HepG2 (cell line): ENCODE measurements around the gene DCAKD. TPM values are rescaled to one million over a fixed set of nuclear protein-coding genes. Genes with fewer than 3 reads are reported as not detected.

Source experiments
- ATAC-seq: fragments of 200-7000 bp; cut with Tn5 transposase; 3 replicates; pipeline ENCODE4 v1.9.1; 2020; ENCODE audit warnings: mild to moderate bottlenecking, moderate library complexity
- BruUV-seq: library from RNA; stranded (reverse); fragments of 400-500 nt; replicated peaks from 2 replicates; lab custom pipeline; 2021; lab: Mats Ljungman, UMichigan
- CTCF ChIA-PET: fragments of 300-600 bp; formaldehyde crosslinking; extraction: SDS; loops from one replicate; lab custom pipeline; 2021; ENCODE audit warnings: low total read pairs, inconsistent platforms, low intra/inter-chr PET ratio; lab: Yijun Ruan, JAX
- POLR2A ChIA-PET: fragments of 350-600 bp; sonication (Branson Sonifier 250); formaldehyde crosslinking; loops from one replicate; lab custom pipeline; 2020; ENCODE audit warnings: antibody characterized with exemption, inconsistent platforms; lab: Yijun Ruan, JAX
- DNase-seq: peaks from one replicate; pipeline ENCODE4 v3.0.0-alpha.2; 2015; ENCODE audit warnings: low spot score
- FAIRE-seq: peaks from 3 replicates; lab custom pipeline; 2011; peaks lifted over from hg19 to GRCh38; lab: Jason Lieb, UNC
- H2AFZ ChIP-seq: one replicate; pipeline ENCODE4 v1.6.1; 2011; ENCODE audit warnings: low read length, inconsistent platforms
- H3K27ac ChIP-seq: fragments of 300-600 bp; 3 replicates; pipeline ENCODE4 v1.8.0; 2011; ENCODE audit warnings: mixed run types, mild to moderate bottlenecking, mixed read lengths, low read length, inconsistent platforms; ENCODE audit not compliant: insufficient read depth; ENCODE audit errors: extremely low read length
- H3K27me3 ChIP-seq, 2 experiments: fragments of 200-600 bp in 1 of 2; 2 replicates in 1 of 2; 3 replicates in 1 of 2; pipeline versions ENCODE4 v1.6.0 to v1.8.0; 2011; ENCODE audit warnings: low read length in 2 of 2, mild to moderate bottlenecking in 2 of 2, moderate library complexity in 2 of 2, inconsistent platforms in 1 of 2; ENCODE audit not compliant: insufficient read depth in 2 of 2, control insufficient read depth in 1 of 2
- H3K36me3 ChIP-seq, 2 experiments: fragments of 200-600 bp in 1 of 2; replicated peaks in 1 of 2; 2 replicates in 1 of 2; 3 replicates in 1 of 2; pipeline versions ENCODE4 v1.5.1 to v1.8.0; 2011; ENCODE audit warnings: low read length in 2 of 2, inconsistent platforms in 1 of 2; ENCODE audit not compliant: insufficient read depth in 2 of 2, control insufficient read depth in 1 of 2
- H3K4me1 ChIP-seq: 2 replicates; pipeline ENCODE4 v1.5.1; 2012; ENCODE audit warnings: low read length, inconsistent platforms; ENCODE audit not compliant: insufficient read depth
- H3K4me2 ChIP-seq: 2 replicates; pipeline ENCODE4 v1.6.0; 2011; ENCODE audit warnings: low read depth, low read length, inconsistent platforms
- H3K4me3 ChIP-seq, 3 experiments: fragments of 200-600 bp in 1 of 3; sonication (generic), shearing (Covaris generic) in 1 of 3; replicated peaks in 1 of 3; 2 replicates each; pipeline ENCODE4 v1.5.1; 2011 to 2016; ENCODE audit warnings: low read length in 3 of 3, inconsistent platforms in 2 of 3, low read depth in 2 of 3, mild to moderate bottlenecking in 2 of 3, control low read depth in 1 of 3, mixed read lengths in 1 of 3; ENCODE audit not compliant: insufficient read depth in 1 of 3
- H3K79me2 ChIP-seq: one replicate; pipeline ENCODE4 v1.6.1; 2011; ENCODE audit warnings: low read length, inconsistent platforms; ENCODE audit not compliant: insufficient read depth
- H3K9ac ChIP-seq: 2 replicates; pipeline ENCODE4 v1.6.0; 2011; ENCODE audit warnings: mild to moderate bottlenecking, low read depth, low read length, inconsistent platforms; ENCODE audit not compliant: insufficient read depth
- H3K9me3 ChIP-seq: 2 replicates; pipeline ENCODE4 v1.5.1; 2012; ENCODE audit warnings: mild to moderate bottlenecking, low read length
- H4K20me1 ChIP-seq: 2 replicates; pipeline ENCODE4 v1.6.0; 2011; ENCODE audit warnings: inconsistent platforms, mild to moderate bottlenecking, low read length, moderate library complexity; ENCODE audit not compliant: insufficient read depth
- CBX2 ChIP-seq, 2 experiments: fragments of 200-600 bp in 1 of 2; sonication (generic); formaldehyde crosslinking in 1 of 2; IDR thresholded peaks; 2 replicates each; pipeline versions ENCODE4 v1.7.0 to v1.8.1; 2018 to 2022; ENCODE audit warnings: low read depth in 2 of 2, low read length in 1 of 2, mild to moderate bottlenecking in 1 of 2, missing genetic modification reagents in 1 of 2
- FOXP1 ChIP-seq, 2 experiments: fragments of 450-650 bp in 1 of 2; IDR thresholded peaks; 2 replicates each; pipeline ENCODE4 v1.6.1; 2017 to 2018; ENCODE audit warnings: antibody characterized with exemption in 1 of 2
- PCBP1 ChIP-seq: fragments of 200-400 bp; formaldehyde crosslinking; IDR thresholded peaks from 2 replicates; pipeline ENCODE4 v1.6.1; 2017; ENCODE audit warnings: mild to moderate bottlenecking, low read depth, low read length, borderline replicate concordance
- SP1 ChIP-seq, 2 experiments: fragments of 450-650 bp in 1 of 2; sonication (generic) in 1 of 2; formaldehyde crosslinking in 1 of 2; IDR thresholded peaks; 2 replicates each; pipeline versions ENCODE4 v1.4.0 to v1.6.1; 2016 to 2020; ENCODE audit warnings: missing genetic modification reagents in 1 of 2
- ZNF678 ChIP-seq: sonication (generic); formaldehyde crosslinking; IDR thresholded peaks from 2 replicates; pipeline ENCODE4 v1.4.0; 2020; ENCODE audit warnings: mild to moderate bottlenecking, missing genetic modification reagents
- WGBS: methylation state at CpG from one replicate; pipeline ENCODE4 v1.1.6; 2017; ENCODE audit warnings: low lambda C conversion rate; 5-methylcytosine and 5-hydroxymethylcytosine counted together
- in situ Hi-C: cut with HindIII; loops from 2 replicates; pipeline ENCODE4 v1.10.0; 2017; ENCODE audit warnings: low pct_unique_long_range_greater_than_20kb; ENCODE audit not compliant: extremely low pct_ligation_motif_present
- intact Hi-C: fragments of 100-400 bp; cut with micrococcal nuclease; formaldehyde crosslinking; loops from one replicate; pipeline ENCODE4 v1.10.0; 2022; ENCODE audit not compliant: unreplicated experiment
- polyA plus RNA-seq, 8 experiments: library from polyadenylated mRNA; depleted of rRNA in 3 of 8; stranded (reverse) in 7 of 8; unstranded in 1 of 8; fragments of >200 nt; fragmentation: Illumina TruSeq in 4 of 8; extraction: Trizol in 4 of 8; gene quantifications; 2 replicates each; pipeline versions ENCODE4 v1.2.1 to v1.2.3, GENCODE V29; 2011 to 2016; ENCODE audit warnings: low read depth in 4 of 8, missing spikeins in 1 of 8, mixed read lengths in 1 of 8; ENCODE audit not compliant: insufficient read depth in 1 of 8
- total RNA-seq, 5 experiments: library from RNA; depleted of rRNA; stranded (reverse); fragments of >200 nt; fragmentation: Illumina TruSeq; extraction: Trizol; gene quantifications; 2 replicates each; pipeline ENCODE4 v1.2.3, GENCODE V29; 2016; ENCODE audit warnings: low read depth in 1 of 5
- TF ChIP-seq, protein P1 (sequence below): sonication (generic); formaldehyde crosslinking; IDR thresholded peaks from 2 replicates; pipeline ENCODE4 v1.4.0; 2020; ENCODE audit warnings: missing genetic modification reagents, borderline replicate concordance

Gene DCAKD
- total and polyA plus RNA-seq, 2 of the 13 experiments (the other 11 are each of a cell fraction or from before 2014, with no cell fraction given): 25.9 to 29.2 TPM

DNA sequence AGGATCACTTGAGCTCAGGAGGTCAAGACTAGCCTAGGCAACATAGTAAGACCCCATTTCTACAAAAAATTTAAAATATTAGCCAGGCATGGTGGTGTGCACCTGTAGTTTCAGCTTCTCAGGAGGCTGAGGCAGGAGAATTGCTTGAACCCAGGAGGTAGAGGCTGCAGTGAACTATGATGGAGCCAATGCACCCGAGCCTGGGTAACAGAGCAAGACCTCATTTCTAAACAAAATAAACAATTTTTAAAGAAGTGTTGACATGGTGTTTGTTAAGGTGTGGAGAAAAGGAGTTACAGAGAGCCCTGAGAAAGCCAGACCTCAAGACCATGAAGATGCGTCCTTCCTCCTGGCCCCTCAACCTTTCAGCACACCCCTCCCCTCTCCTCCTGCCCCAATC is 45.7 kb downstream of the DCAKD start (continued):
- TF ChIP-seq, protein P1, sequence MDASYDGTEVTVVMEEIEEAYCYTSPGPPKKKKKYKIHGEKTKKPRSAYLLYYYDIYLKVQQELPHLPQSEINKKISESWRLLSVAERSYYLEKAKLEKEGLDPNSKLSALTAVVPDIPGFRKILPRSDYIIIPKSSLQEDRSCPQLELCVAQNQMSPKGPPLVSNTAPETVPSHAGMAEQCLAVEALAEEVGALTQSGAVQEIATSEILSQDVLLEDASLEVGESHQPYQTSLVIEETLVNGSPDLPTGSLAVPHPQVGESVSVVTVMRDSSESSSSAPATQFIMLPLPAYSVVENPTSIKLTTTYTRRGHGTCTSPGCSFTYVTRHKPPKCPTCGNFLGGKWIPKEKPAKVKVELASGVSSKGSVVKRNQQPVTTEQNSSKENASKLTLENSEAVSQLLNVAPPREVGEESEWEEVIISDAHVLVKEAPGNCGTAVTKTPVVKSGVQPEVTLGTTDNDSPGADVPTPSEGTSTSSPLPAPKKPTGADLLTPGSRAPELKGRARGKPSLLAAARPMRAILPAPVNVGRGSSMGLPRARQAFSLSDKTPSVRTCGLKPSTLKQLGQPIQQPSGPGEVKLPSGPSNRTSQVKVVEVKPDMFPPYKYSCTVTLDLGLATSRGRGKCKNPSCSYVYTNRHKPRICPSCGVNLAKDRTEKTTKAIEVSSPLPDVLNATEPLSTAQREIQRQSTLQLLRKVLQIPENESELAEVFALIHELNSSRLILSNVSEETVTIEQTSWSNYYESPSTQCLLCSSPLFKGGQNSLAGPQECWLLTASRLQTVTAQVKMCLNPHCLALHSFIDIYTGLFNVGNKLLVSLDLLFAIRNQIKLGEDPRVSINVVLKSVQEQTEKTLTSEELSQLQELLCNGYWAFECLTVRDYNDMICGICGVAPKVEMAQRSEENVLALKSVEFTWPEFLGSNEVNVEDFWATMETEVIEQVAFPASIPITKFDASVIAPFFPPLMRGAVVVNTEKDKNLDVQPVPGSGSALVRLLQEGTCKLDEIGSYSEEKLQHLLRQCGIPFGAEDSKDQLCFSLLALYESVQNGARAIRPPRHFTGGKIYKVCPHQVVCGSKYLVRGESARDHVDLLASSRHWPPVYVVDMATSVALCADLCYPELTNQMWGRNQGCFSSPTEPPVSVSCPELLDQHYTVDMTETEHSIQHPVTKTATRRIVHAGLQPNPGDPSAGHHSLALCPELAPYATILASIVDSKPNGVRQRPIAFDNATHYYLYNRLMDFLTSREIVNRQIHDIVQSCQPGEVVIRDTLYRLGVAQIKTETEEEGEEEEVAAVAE (CRISPR knock-in tag): no peak
- TF ChIP-seq SP1 (IDR thresholded peaks at IDR 0.05) (no peak), SP1 (CRISPR knock-in tag; IDR thresholded peaks at IDR 0.05) (no peak)

DNA sequence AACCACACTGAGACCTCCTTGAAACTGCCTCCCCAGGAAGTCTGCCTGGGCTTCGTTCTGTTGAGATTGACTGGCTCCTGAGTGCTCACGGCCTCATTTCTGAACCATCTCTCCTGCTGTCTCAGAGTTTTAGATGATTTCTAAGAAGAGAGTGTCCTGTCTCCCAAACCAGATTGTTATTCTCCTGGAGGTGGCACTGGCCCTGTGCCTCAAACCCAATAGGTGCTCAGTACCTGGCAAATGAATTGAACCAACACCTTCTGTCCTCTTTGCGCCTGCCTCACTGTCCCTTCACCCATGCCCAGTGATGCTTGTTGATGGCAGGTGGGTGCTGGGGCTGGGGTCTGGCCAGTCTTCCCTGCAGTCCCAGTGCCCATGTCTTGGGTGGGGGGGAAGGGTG is 47.0 kb downstream of the DCAKD start:
- DNase-seq: no peak
- Histone ChIP-seq H4K20me1 (no peaks in the 10 kb centered on the region), H3K36me3 (no peaks in the 10 kb centered on the region), H3K79me2 (no peaks in the 10 kb centered on the region), H3K4me1 (peaks cover 12% of the 10 kb centered on the region), H3K9me3 (peaks cover 4% of the 10 kb centered on the region; the same call in 1 of the 2 replicates), H3K27ac (no peak overlapping the region), H3K9ac (no peak overlapping the region), H3K27me3 (peaks cover 12 to 42% of the 10 kb centered on the region in 2 experiments), H3K4me2 (no peak overlapping the region), H3K4me3 (no peak overlapping the region), H2AFZ (no peak overlapping the region)
- no peak for FAIRE-seq
- WGBS: 42% methylated on average over 3 of the region's 3 CpGs
- ChIA-PET POLR2A (no interaction called here), CTCF (no interaction called here)
- ATAC-seq: no peak
- no TSS peak for BruUV-seq
- in situ Hi-C loops: loop anchor here (25.0 kb wide), 1 partner anchor 217 kb away; no protein-coding TSS in a partner anchor
- intact Hi-C loops: no loop called here
- TF ChIP-seq CBX2 (IDR thresholded peaks at IDR 0.05; ENCODE audit: low read depth, low read length): no peak
- no peak for TF ChIP-seq CBX2 (CRISPR knock-in tag; IDR thresholded peaks at IDR 0.05; ENCODE audit: low read depth)
- TF ChIP-seq FOXP1 (IDR thresholded peaks at IDR 0.05): no peak
- TF ChIP-seq FOXP1 (CRISPR knock-in tag; IDR thresholded peaks at IDR 0.05): no peak
- TF ChIP-seq PCBP1: no peak
- TF ChIP-seq ZNF678 (CRISPR knock-in tag): no peak
